LoVo (cell line): ENCODE measurements around the gene PPOX.
A peak's percentile ranks its signal among the peaks of the same experiment; 100 is the strongest.

Experiments used
- DNase-seq: peaks from one replicate; pipeline ENCODE4 v3.0.0-alpha.2; 2016; ENCODE audit warnings: low spot score

PPOX gene

DNA sequence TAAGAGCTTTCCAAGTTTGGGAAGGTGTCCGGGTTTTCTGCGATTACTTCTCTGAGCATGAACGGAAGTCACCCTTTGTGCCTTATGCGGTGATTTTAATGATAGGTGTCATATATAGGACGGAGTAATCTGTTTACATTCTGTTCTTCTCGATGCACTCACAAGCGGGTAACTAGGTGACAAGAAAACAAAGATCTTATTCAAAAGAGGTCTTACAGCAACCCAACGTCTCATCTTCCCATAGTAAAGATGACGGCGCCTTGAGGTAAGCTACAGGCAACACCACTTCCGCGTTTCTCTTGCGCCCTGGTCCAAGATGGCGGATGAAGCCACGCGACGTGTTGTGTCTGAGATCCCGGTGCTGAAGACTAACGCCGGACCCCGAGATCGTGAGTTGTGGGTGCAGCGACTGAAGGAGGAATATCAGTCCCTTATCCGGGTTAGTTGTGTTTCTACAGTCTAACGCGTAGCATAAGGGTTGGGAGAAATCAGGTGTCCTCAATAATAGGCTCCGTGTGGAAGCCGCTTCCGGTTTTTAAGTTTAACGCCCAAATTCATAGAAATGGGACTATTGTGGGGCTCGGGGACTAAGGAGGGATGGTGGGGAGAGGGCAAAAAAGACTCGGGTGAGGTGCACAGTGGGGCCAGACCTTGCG is 12.4 kb upstream of the PPOX start, which contains the start of gene UFC1:
Gene UFC1 (plus strand): TSS at position 297 of the 656 bp plus-strand sequence. CDS start 20 bp downstream, at position 317.
- peak; percentile 90 for DNase-seq

DNA sequence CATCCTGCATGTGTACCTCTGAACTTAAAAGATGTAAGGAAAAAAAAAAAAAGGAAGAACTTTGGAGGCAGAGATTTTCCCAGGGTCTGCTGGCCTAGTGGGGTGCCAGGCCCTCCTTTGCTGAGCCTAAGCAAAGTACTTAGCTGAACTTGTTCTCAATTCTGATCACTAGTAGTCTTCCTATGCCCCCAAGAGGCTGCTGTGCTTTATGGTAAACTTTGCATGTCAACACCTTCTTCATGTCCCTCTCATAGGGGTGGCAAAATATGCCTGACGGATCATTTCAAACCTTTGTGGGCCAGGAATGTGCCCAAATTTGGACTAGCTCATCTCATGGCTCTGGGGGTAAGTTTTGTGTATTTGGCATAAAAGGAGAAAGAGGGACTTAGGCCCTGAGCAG is 8.4 kb upstream of the PPOX start:
- no peak for DNase-seq

DNA sequence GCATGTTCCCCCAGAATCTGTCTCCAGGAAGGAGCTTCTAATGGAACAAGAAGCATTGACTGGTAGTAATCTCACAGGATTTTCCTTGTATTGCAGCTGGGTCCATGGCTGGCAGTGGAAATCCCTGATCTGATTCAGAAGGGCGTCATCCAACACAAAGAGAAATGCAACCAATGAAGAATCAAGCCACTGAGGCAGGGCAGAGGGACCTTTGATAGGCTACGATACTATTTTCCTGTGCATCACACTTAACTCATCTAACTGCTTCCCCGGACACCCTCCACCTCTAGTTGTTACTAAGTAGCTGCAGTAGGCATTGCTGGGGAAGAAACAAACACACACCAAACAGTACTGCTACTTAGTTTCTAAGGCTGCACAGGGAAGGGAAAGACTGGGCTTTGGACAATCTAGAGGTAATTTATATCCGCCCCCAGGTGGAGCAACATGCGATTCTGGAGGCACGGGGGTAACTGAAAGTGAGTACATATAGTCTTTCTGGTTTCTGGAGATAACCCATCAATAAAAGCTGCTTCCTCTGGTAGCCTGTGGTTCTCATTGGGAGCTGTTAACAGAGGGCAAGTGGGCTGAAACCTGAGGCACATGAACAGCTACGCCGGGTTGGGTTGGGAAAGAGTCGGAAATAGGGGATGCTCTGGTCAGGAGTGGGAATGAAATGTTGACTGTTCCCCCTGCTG is 7.8 kb upstream of the PPOX start:
- DNase-seq: no peak

DNA sequence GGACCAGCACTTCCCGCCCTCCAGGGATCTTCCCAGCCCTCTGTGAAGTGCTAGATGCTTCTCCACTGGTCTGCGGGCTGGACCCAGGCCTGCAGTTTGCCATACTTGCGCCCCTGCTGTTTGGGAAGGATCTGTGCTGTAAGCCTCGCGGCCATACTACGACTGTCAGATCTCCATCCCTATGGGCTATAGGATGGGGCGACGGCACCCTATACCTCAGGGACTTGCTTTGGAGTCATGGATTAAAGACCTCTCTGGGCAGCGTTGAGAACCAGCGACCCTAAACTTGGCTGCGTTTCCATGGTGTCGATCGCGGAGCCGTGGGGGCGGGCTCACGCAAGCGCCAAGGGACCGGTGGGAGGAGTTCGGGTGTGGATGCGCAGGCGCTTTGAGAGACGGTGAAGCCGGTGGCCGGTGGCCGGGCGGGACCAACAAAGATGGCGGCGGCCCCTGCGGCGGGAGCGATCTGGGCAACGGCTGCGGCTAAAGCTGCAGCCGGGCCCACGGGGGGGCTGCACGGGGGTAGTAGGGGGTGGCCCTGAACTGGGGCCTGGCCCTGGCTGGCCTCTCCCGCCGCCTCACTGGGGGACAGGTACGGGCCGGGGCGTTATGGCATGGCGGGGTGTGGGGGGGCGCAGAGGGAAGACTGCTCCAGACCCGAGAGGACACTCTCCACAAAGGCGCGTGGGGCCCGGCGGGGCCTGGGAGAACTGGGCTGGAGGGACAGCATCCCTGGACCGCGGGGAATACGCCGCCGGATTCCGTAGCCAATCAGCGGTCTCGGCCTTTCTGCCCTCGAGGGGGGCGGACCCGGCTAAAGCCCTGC is 6.9 kb upstream of the PPOX start, which contains the start of gene USP21:
Gene USP21 (plus strand): TSS at position 414 of the 826 bp plus-strand sequence. CDS start 1,141 bp downstream, outside the sequence.
- DNase-seq: peak; percentile 91

DNA sequence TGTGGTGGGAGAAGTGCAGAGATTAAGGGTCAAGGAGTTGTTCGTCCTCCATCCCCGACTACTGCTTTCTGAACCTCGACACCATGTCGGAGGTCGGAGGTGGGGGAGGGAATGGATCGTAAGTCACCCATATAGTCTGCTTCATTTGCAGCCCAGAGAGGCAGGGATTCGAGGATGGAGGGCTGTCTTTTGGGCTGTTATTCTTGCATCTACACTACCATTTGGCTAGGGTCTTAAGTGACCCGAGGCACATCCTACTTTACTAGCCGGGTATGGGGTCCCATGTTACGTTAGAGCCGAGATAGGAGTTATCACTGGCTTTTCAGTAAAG is 6.3 kb upstream of the PPOX start:
- DNase-seq: no peak

- DNase-seq: no peak
Measured at GRCh38 chr1:161160671-161161145, 5.5 kb upstream of the PPOX start.

DNA sequence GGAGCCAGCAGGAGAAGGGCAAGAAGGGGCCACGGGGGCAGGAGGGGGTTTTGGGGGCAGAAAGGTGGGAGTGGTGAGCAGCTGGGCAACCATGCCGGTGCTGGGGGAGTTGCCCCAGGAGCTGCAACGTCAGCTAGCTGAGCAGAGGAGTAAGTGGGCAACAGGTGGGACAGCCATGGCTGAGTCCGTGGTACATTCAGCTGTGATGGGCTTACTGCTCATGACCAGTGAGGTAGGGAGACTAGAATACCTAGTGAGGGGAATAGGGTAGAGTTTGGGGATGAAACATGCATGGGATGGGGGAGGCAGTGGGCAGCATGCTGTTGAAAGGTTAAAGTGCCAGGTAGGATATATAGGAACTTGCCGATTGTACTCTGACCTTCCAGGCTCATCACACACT is 4.6 kb upstream of the PPOX start:
- DNase-seq: no peak

DNA sequence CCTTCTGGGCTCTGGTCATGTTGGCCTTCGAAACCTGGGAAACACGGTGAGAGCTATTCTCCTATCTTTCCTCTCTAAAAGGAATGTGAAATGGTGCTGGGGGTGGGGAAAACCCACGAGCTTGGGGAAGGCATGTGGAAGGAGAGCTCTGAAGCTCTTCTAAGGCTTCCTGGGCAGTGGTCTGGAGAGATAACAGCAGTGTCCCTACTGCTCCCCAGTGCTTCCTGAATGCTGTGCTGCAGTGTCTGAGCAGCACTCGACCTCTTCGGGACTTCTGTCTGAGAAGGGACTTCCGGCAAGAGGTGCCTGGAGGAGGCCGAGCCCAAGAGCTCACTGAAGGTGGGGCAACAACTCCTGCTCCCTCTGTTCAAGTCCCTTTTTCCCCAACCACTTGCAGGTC is 4.2 kb upstream of the PPOX start:
- DNase-seq: no peak

GRCh38 chr1:161162806-161163205 is 3.4 kb upstream of the PPOX start:
- DNase-seq: no peak

DNA sequence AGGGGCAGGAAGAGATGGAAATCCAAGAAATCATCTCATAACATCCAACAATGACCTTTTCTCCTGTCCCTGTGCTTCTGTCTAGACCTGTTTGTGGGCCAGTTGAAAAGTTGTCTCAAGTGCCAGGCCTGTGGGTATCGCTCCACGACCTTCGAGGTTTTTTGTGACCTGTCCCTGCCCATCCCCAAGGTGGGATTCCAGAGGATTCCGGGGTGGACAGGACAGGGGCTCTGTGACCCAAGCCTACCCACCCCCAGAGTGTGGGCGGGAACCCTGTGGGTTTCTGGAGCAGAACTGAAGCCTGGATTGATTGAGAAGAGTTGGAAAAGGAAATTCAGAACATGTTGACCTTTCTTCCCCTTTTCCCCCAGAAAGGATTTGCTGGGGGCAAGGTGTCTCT is 2.4 kb upstream of the PPOX start:
- DNase-seq: no peak

DNA sequence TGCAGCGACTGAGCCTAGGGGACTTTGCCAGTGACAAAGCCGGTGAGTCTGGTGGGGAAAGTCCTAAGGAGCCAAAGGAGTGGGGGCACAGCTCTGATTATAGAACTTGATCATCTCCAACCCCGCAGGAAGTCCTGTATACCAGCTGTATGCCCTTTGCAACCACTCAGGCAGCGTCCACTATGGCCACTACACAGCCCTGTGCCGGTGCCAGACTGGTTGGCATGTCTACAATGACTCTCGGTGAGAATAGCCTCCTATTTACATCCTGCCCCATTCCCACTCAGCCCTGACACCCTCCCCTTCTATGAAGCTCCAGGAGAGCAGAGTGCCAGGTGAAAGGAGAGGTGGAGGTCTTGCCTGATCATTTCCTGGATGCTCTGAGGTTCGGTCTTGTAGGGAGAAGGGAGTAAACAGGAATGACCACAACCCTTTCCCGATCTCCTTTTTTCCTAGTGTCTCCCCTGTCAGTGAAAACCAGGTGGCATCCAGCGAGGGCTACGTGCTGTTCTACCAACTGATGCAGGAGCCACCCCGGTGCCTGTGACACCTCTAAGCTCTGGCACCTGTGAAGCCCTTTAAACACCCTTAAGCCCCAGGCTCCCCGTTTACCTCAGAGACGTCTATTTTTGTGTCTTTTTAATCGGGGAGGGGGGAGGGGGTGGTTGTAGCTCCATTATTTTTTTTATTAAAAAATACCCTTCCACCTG is 1.2 kb upstream of the PPOX start:
- no peak for DNase-seq

- DNase-seq: peak; percentile 17
Measured at GRCh38 chr1:161166669-161167548, 683 bp downstream of the PPOX start.

DNA sequence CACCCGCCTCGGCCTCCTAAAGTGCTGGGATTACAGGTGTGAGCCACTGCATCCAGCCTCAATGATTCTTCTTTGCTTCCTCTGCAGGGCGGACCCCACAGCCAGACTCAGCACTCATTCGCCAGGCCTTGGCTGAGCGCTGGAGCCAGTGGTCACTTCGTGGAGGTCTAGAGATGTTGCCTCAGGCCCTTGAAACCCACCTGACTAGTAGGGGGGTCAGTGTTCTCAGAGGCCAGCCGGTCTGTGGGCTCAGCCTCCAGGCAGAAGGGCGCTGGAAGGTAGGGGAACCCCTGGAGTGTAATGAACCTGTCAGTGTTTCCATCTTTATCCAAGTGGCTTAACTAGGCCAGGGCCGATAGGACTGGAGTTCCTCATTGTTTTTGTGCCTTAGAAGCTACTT is 2.7 kb downstream of the PPOX start:
- no peak for DNase-seq

GRCh38 chr1:161171191-161171590 is 5.0 kb downstream of the PPOX start:
- DNase-seq: no peak

- DNase-seq: no peak
Measured at GRCh38 chr1:161171696-161172095, 5.5 kb downstream of the PPOX start.

DNA sequence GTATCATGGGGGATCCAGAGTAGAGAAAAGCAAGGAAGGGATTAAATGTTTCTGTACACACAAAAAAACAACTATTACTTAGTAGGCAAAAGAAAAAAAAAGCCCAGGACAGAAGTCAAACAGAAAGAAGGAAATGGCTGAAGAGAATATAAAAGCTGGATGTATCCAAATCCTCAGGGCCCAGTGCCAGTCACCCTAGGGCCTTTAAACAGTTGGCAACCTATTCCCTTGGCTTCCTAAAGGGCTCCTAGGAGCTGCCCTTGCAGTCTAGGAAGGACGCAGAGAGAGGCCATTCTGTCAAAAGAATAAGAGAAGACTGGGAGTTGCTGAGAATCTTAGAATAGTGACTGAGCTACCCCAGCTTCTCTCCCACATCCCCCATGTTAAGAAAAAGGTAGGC is 6.1 kb downstream of the PPOX start:
- no peak for DNase-seq

DNA sequence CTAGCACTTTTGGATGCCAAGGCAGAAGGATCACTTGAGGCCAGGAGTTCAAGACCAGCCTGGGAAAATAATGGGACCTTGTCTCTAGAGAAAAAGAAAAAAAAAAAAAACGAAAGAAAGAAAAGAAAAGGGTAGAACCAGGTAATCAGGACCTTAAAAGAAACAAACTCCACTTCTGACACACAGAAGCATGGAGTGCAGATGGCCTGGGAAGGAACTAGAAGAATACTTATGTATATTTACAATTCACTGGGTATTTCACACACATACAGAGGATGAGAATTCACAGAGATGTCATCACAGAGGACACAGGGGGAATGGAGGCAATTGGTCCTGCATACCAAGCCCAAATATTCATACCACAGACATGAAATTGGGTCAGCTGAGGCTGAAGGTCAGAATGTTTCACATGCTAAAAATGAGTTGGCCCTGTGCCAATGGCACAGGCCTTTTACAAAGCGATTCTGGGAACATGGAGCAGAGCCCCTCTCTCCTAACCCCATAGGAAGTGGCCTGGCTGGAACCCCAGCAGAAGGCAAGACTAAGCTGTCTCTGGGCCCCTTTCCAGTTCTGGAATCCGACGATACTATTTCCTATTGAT is 6.7 kb downstream of the PPOX start:
- DNase-seq: no peak

DNA sequence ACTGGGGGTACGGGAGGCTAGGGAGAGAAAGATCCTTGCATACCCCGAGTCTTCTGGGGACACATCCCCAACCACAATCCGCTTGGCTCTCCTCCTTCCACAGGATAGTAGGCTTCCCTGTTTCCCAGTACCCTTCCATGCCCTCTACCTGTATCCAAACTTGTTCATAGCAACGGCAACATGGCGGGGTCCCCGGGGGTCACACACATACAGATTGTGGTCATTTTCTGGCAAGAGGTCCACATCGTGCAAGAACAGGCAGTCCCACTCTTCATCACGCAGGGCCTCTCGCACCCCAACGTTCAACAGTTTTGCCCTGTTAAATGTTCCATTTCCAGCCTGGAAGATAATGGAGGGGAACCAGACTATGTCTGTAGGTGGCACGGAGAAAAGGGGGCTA is 7.5 kb downstream of the PPOX start:
- DNase-seq: no peak

DNA sequence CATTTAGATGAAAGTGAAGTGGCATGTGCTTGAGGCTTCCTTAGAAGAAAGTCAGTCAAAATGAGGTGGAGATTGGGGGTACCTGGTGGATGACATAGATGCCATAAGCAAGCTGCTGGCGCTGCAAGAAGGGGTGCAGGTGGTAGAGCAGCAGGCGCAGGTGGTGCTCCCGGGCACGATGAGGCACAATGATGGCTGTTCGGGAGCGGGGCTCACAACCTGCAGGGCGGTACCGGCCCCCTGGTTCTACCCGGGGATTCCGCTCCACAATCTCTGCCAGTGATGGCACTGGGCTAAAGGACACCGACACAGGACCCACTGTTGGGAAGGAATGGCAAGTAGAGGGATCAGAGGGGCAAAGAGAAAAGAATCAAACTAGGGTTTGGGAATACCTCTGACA is 8.7 kb downstream of the PPOX start:
- no peak for DNase-seq

GRCh38 chr1:161175771-161176453 is 9.7 kb downstream of the PPOX start:
- DNase-seq: no peak
